ENCODE measurements around the gene HELZ. TPM values are rescaled to one million over a fixed set of nuclear protein-coding genes. Genes with fewer than 3 reads are reported as not detected.

The HELZ gene
- total and polyA plus RNA-seq, 2 experiments from 2014 or later = 23.9 to 25.4 TPM

DNA sequence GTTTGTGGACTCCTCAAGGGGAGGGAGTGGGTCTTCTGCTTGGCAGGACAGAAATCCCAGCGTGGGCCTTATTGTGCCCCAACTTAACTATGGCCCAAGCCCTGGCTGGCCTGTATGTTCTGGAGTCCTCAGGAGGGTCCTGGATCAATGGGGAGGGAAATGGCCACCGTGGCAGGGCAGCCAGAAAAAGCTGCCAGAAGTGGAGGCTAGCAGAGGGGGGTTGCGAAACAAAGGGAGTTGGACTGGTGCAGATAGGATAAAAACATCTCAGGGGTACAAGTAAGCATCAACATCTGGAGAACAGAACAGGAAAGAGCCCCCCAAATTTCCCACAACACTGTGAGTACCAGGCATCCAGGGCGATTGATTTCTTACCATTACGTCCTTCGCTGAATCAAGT lies 204.3 kb downstream of the HELZ start:
- H3K4me1 ChIP-seq (ENCODE audit: insufficient read depth) = no peaks in the 10 kb centered on the region

DNA sequence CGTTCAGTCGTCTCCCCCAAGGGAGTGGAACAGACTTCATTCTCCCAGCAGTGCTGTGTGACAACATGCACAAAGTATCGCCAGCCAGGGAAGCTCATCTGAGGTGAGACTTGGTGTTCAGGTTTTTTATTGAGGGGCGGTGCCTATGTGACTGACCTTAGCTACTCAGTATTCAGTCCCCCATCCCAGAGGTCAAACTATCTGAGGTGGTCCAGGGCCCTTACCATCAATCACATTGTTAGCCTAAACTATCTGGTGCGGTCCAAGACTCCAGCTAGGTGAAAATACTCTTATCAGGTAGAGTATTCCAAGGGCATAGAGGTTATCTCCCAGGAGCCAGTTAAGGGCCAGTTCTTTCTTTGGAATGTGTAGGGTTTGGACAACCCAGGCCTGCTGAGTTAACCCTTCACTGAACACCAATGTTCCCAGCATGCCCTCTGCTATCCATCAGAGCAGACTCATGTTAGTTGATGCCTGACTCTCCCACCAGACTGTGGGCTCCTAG lies 206.1 kb downstream of the HELZ start:
- Histone ChIP-seq H3K36me3 (ENCODE audit: low read depth) (no peaks in the 10 kb centered on the region), H3K9me2 (ENCODE audit: insufficient read depth) (no peaks in the 10 kb centered on the region), H4K20me1 (ENCODE audit: insufficient read depth) (no peaks in the 10 kb centered on the region), H3K4me1 (ENCODE audit: insufficient read depth) (no peaks in the 10 kb centered on the region), H3K4me2 (ENCODE audit: unreplicated experiment) (no peak overlapping the region), H2AFZ (no peak overlapping the region), H3K27me3 (replicated peaks; ENCODE audit: insufficient read depth) (peaks cover 24% of the 10 kb centered on the region), H3K4me3 (no peak overlapping the region), H3K27ac (no peak overlapping the region), H3K79me2 (ENCODE audit: insufficient read depth) (no peaks in the 10 kb centered on the region), H3K9ac (no peak overlapping the region), H3F3A (ENCODE audit: insufficient read depth) (no peaks in the 10 kb centered on the region), H3K9me3 (ENCODE audit: low read depth) (no peaks in the 10 kb centered on the region)
- WGBS, 2 experiments (ENCODE audit: low coverage in 1 of 2, low lambda C conversion rate in 2 of 2, missing lambda C conversion rate in 2 of 2) = 20 to 24% methylated on average over 5 of the region's 5 CpGs
- in situ Hi-C loops (cut with MboI) = no loop called here
- DNase-seq = no peak
- TF ChIP-seq EZH2phosphoT487 (IDR thresholded peaks at IDR 0.05; ENCODE audit: insufficient read depth, low read depth) (no peak), EZH2 (IDR thresholded peaks at IDR 0.05; ENCODE audit: insufficient read depth, poor library complexity, severe bottlenecking) (no peak)

More for the DNA sequence above, 204.3 kb downstream of the HELZ start:
- H4K20me1 ChIP-seq (ENCODE audit: insufficient read depth) = no peaks in the 10 kb centered on the region
- no peak overlapping the region for H3K4me2 ChIP-seq (ENCODE audit: unreplicated experiment)
- H3K9me2 ChIP-seq (ENCODE audit: insufficient read depth) = no peaks in the 10 kb centered on the region
- H3K27me3 ChIP-seq (replicated peaks; ENCODE audit: insufficient read depth) = peaks cover 15% of the 10 kb centered on the region
- no peaks in the 10 kb centered on the region for H3K79me2 ChIP-seq (ENCODE audit: insufficient read depth)
- no peak overlapping the region for H3K4me3 ChIP-seq
- in situ Hi-C loops (cut with MboI) = no loop called here
- DNase-seq = no peak
- H3F3A ChIP-seq (ENCODE audit: insufficient read depth) = no peaks in the 10 kb centered on the region
- no peak for TF ChIP-seq EZH2phosphoT487 (IDR thresholded peaks at IDR 0.05; ENCODE audit: insufficient read depth, low read depth)
- no peak for TF ChIP-seq EZH2 (IDR thresholded peaks at IDR 0.05; ENCODE audit: insufficient read depth, poor library complexity, severe bottlenecking)
- H3K9me3 ChIP-seq (ENCODE audit: low read depth) = no peaks in the 10 kb centered on the region
- no peaks in the 10 kb centered on the region for H3K36me3 ChIP-seq (ENCODE audit: low read depth)
- no peak overlapping the region for H3K9ac ChIP-seq
- 62% methylated on average over 6 of the region's 6 CpGs for WGBS, 2 experiments (ENCODE audit: low coverage in 1 of 2, low lambda C conversion rate in 2 of 2, missing lambda C conversion rate in 2 of 2)
- H2AFZ ChIP-seq = no peak overlapping the region
- H3K27ac ChIP-seq = no peak overlapping the region

DNA sequence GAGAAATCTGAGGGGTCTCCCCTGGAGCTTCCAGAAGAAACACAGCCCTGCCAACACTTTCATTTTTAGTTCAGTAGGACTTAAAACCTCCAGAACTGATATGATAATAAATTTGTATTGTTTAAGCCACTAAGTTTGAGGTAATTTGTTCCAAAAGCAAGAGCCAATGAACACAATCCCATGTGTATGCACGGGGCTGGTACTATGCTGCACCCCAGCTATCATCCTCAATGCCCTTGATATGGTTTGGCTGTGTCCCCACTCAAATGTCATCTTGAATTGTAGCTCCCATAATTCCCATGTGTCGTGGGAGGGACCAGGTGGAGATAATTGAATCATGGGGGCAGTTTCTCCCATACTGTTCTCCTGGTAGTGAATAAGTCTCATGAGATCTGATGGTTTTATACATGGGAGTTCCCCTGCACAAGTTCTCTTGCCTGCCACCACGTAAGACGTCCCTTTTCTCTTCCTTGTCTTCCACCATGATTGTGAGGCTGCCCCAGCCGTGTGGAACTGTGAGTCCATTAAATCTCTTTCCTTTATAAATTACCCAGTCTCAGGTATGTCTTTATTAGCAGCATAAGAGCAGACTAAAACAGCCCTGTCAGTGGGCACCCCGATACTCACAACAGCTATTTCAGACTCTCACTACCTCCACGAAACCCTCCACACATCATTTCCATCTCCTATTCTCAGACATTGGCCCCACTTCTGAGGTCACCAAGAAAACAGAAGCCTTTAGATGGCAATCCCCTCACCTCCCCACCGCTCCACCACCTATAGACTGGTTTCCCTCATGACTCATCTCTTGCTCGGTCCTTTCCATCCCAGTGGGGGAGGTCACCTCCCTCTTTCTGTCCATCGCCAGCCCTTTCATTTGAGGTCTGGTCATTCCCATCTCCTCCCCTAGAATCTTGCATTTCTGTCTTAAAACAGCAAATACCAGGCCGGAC lies 209.6 kb downstream of the HELZ start:
- H3K9me2 ChIP-seq (ENCODE audit: insufficient read depth) = no peaks in the 10 kb centered on the region
- H3K79me2 ChIP-seq (ENCODE audit: insufficient read depth) = no peaks in the 10 kb centered on the region
- H3K27ac ChIP-seq = no peak overlapping the region
- peaks cover 31% of the 10 kb centered on the region for H3K27me3 ChIP-seq (replicated peaks; ENCODE audit: insufficient read depth)
- WGBS, 2 experiments (ENCODE audit: low coverage in 1 of 2, low lambda C conversion rate in 2 of 2, missing lambda C conversion rate in 2 of 2) = 48 to 50% methylated on average over 11 of the region's 11 CpGs
- TF ChIP-seq EZH2phosphoT487 (IDR thresholded peaks at IDR 0.05; ENCODE audit: insufficient read depth, low read depth) (no peak), EZH2 (IDR thresholded peaks at IDR 0.05; ENCODE audit: insufficient read depth, poor library complexity, severe bottlenecking) (no peak)
- H3K9me3 ChIP-seq (ENCODE audit: low read depth) = no peaks in the 10 kb centered on the region
- H3K4me3 ChIP-seq = no peak overlapping the region
- no peak overlapping the region for H3K9ac ChIP-seq
- H3K36me3 ChIP-seq (ENCODE audit: low read depth) = no peaks in the 10 kb centered on the region
- H3F3A ChIP-seq (ENCODE audit: insufficient read depth) = no peaks in the 10 kb centered on the region
- no peaks in the 10 kb centered on the region for H3K4me1 ChIP-seq (ENCODE audit: insufficient read depth)
- no peak overlapping the region for H2AFZ ChIP-seq
- H4K20me1 ChIP-seq (ENCODE audit: insufficient read depth) = no peaks in the 10 kb centered on the region
- H3K4me2 ChIP-seq (ENCODE audit: unreplicated experiment) = no peak overlapping the region
- DNase-seq = no peak
- in situ Hi-C loops (cut with MboI) = no loop called here

DNA sequence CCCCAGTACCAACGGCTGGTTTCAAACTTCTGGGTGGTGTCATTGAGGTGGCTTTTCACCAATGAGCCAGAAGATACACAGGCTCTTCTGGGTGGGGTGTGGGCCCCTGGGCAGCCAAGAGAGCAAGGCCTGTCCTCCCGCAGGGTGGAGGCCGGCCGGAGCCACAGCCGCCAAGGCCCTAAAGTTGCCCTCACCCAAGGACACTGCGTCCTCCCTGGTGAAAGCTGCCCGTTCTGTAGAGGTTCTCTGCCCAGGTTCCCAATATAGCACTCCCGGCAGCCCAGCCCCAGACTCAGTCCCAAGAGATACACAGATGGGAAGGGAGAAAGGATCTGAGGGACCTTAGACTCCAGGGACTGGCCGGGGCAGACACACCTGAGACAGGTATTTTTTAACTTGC lies 211.4 kb downstream of the HELZ start:
- TF ChIP-seq EZH2 (IDR thresholded peaks at IDR 0.05; ENCODE audit: insufficient read depth, poor library complexity, severe bottlenecking) (no peak), EZH2phosphoT487 (IDR thresholded peaks at IDR 0.05; ENCODE audit: insufficient read depth, low read depth) (no peak)
- Histone ChIP-seq H3K79me2 (ENCODE audit: insufficient read depth) (no peaks in the 10 kb centered on the region), H3K36me3 (ENCODE audit: low read depth) (no peaks in the 10 kb centered on the region), H3K4me3 (no peak overlapping the region), H3F3A (ENCODE audit: insufficient read depth) (no peaks in the 10 kb centered on the region), H3K4me1 (ENCODE audit: insufficient read depth) (no peaks in the 10 kb centered on the region), H4K20me1 (ENCODE audit: insufficient read depth) (no peaks in the 10 kb centered on the region), H3K27me3 (replicated peaks; ENCODE audit: insufficient read depth) (peaks cover 29% of the 10 kb centered on the region), H3K9me3 (ENCODE audit: low read depth) (no peaks in the 10 kb centered on the region), H2AFZ (no peak overlapping the region), H3K27ac (no peak overlapping the region), H3K9ac (no peak overlapping the region), H3K9me2 (ENCODE audit: insufficient read depth) (no peaks in the 10 kb centered on the region), H3K4me2 (ENCODE audit: unreplicated experiment) (no peak overlapping the region)
- whole genome bisulfite sequencing, 2 experiments (ENCODE audit: low coverage in 1 of 2, low lambda C conversion rate in 2 of 2, missing lambda C conversion rate in 2 of 2) = 48 to 56% methylated on average over 8 to 9 of the region's 9 CpGs
- no peak for DNase-seq
- in situ Hi-C loops (cut with MboI) = no loop called here
